ENCODE results near the gene SMYD3. TPM values are rescaled to one million over a fixed set of nuclear protein-coding genes. Genes with fewer than 3 reads are reported as not detected.

SMYD3 gene
- total RNA-seq, 1 experiment from 2014 or later: 17.4 TPM

- ChIA-PET CTCF (no interaction called here), POLR2A (no interaction called here)
- Histone ChIP-seq H3K9me3 (ENCODE audit: control insufficient read depth, insufficient read depth, low read depth, low read length) (no peaks in the 10 kb centered on the region), H3K4me3 (ENCODE audit: low read depth in 2 of 2, low read length in 2 of 2) (no peak overlapping the region), H3K4me1 (ENCODE audit: control insufficient read depth, insufficient read depth, low read length) (no peaks in the 10 kb centered on the region), H3K27ac (ENCODE audit: low read length) (no peak overlapping the region), H3K36me3 (ENCODE audit: control insufficient read depth, insufficient read depth, low read length) (no peaks in the 10 kb centered on the region), H3K27me3 (ENCODE audit: control insufficient read depth, insufficient read depth, low read length) (no peaks in the 10 kb centered on the region)
- BruUV-seq (replicated peaks): TSS peak; percentile 66
- intact Hi-C loops (cut with micrococcal nuclease; ENCODE audit: unreplicated experiment): no loop called here
- ATAC-seq (no peak), DNase-seq (ENCODE audit: low read depth, low spot score) (no peak)
- TF ChIP-seq TCF7L2 (IDR thresholded peaks at IDR 0.05; ENCODE audit: low read depth, low read length) (no peak), CTCF (IDR thresholded peaks at IDR 0.05) (no peak), REST (IDR thresholded peaks at IDR 0.05; ENCODE audit: insufficient read depth in 1 of 2, low read depth in 2 of 2, low read length in 1 of 2) (no peak), SIN3A (IDR thresholded peaks at IDR 0.05; ENCODE audit: borderline replicate concordance, insufficient read depth, low read depth, low read length) (no peak), POLR2AphosphoS5 (IDR thresholded peaks at IDR 0.05; ENCODE audit: low read depth, low read length) (no peak)
- in situ Hi-C loops (cut with HindIII; ENCODE audit: low pct_unique_long_range_greater_than_20kb, low sequenced_read_pairs): no loop called here
Observed at GRCh38 chr1:246425895-246426294, 81.2 kb downstream of the SMYD3 start.

GRCh38 chr1:246425139-246425794 is 81.8 kb downstream of the SMYD3 start:
- no peak overlapping the region for H3K27ac ChIP-seq (ENCODE audit: low read length)
- H3K36me3 ChIP-seq (ENCODE audit: control insufficient read depth, insufficient read depth, low read length): no peaks in the 10 kb centered on the region
- no peak for DNase-seq (ENCODE audit: low read depth, low spot score)
- no TSS peak for BruUV-seq (replicated peaks)
- no peaks in the 10 kb centered on the region for H3K9me3 ChIP-seq (ENCODE audit: control insufficient read depth, insufficient read depth, low read depth, low read length)
- TF ChIP-seq TCF7L2 (IDR thresholded peaks at IDR 0.05; ENCODE audit: low read depth, low read length): no peak
- TF ChIP-seq SIN3A (IDR thresholded peaks at IDR 0.05; ENCODE audit: borderline replicate concordance, insufficient read depth, low read depth, low read length): no peak
- no peak for TF ChIP-seq POLR2AphosphoS5 (IDR thresholded peaks at IDR 0.05; ENCODE audit: low read depth, low read length)
- TF ChIP-seq REST (IDR thresholded peaks at IDR 0.05; ENCODE audit: insufficient read depth in 1 of 2, low read depth in 2 of 2, low read length in 1 of 2): no peak
- no peak for TF ChIP-seq CTCF (IDR thresholded peaks at IDR 0.05)
- CTCF ChIA-PET: no interaction called here
- in situ Hi-C loops (cut with HindIII; ENCODE audit: low pct_unique_long_range_greater_than_20kb, low sequenced_read_pairs): no loop called here
- no peaks in the 10 kb centered on the region for H3K4me1 ChIP-seq (ENCODE audit: control insufficient read depth, insufficient read depth, low read length)
- H3K27me3 ChIP-seq (ENCODE audit: control insufficient read depth, insufficient read depth, low read length): no peaks in the 10 kb centered on the region
- intact Hi-C loops (cut with micrococcal nuclease; ENCODE audit: unreplicated experiment): no loop called here
- no peak overlapping the region for H3K4me3 ChIP-seq (ENCODE audit: low read depth in 2 of 2, low read length in 2 of 2)
- POLR2A ChIA-PET: interaction anchor here (0.6 kb wide), 1 partner anchor 80 kb away, joined by 4 read pairs; no protein-coding TSS in a partner anchor
- no peak for ATAC-seq

Measured in Panc1 (cell line).